NCI-H1105 treated with DMSO at 0.1 percent for 48 hours (cell line): ENCODE results near the gene LRRC41.
"Not testable (repeated sequence)": the region's sequence is repeated elsewhere in the genome, so short reads cannot be mapped to it uniquely, and the experiment has no call there.

Experiments
- DNase-seq: peaks from one replicate; lab custom pipeline; 2025; lab: John Stamatoyannopoulos, UW

LRRC41 gene

GRCh38 chr1:46325285-46326076, 22.1 kb upstream of the LRRC41 start:
- DNase-seq: not testable (repeated sequence)

- DNase-seq: not testable (repeated sequence)
Observed at GRCh38 chr1:46322191-46322590, 18.8 kb upstream of the LRRC41 start.

- DNase-seq: not testable (repeated sequence)
Observed at GRCh38 chr1:46319960-46320914, 16.8 kb upstream of the LRRC41 start.

GRCh38 chr1:46319301-46319700, 15.9 kb upstream of the LRRC41 start:
- not testable (repeated sequence) for DNase-seq

- DNase-seq: no peak
Observed at GRCh38 chr1:46317323-46317722, 13.9 kb upstream of the LRRC41 start.

- no peak for DNase-seq
Observed at GRCh38 chr1:46315669-46316403, 12.4 kb upstream of the LRRC41 start.

GRCh38 chr1:46310321-46310720, 6.9 kb upstream of the LRRC41 start:
- no peak for DNase-seq

- no peak for DNase-seq
Observed at GRCh38 chr1:46309401-46310159, 6.2 kb upstream of the LRRC41 start.

GRCh38 chr1:46306159-46306530, 2.7 kb upstream of the LRRC41 start:
- DNase-seq: no peak

GRCh38 chr1:46303872-46304326, 483 bp upstream of the LRRC41 start:
- no peak for DNase-seq

- no peak for DNase-seq
Observed at GRCh38 chr1:46302641-46303037, 777 bp downstream of the LRRC41 start.

GRCh38 chr1:46301808-46302640, 1.4 kb downstream of the LRRC41 start:
- DNase-seq: peak; percentile 25

- no peak for DNase-seq
Observed at GRCh38 chr1:46301406-46301807, 2.0 kb downstream of the LRRC41 start.

- DNase-seq: no peak
Observed at GRCh38 chr1:46300673-46301405, 2.6 kb downstream of the LRRC41 start.

- no peak for DNase-seq
Observed at GRCh38 chr1:46298387-46298786, 5.0 kb downstream of the LRRC41 start.

GRCh38 chr1:46295306-46295705, 8.1 kb downstream of the LRRC41 start:
- DNase-seq: no peak

- DNase-seq: no peak
Observed at GRCh38 chr1:46289976-46290375, 13.4 kb downstream of the LRRC41 start.

GRCh38 chr1:46289134-46289494, 14.3 kb downstream of the LRRC41 start:
- no peak for DNase-seq

- no peak for DNase-seq
Observed at GRCh38 chr1:46288485-46289133, 14.8 kb downstream of the LRRC41 start.
